GM10266 (cell line): ENCODE data around the gene SYT8.

Experiments used
- DNase-seq: peaks from one replicate; pipeline ENCODE4 v3.0.0; 2012; ENCODE audit errors: extremely low spot score
- TF ChIP-seq, protein P1 (sequence below): IDR thresholded peaks from 2 replicates; pipeline ENCODE4 v1.5.1; 2012; ENCODE audit warnings: mild to moderate bottlenecking, low read depth; ENCODE audit not compliant: control insufficient read depth, insufficient read depth; ENCODE audit errors: missing control alignments

The SYT8 gene

DNA sequence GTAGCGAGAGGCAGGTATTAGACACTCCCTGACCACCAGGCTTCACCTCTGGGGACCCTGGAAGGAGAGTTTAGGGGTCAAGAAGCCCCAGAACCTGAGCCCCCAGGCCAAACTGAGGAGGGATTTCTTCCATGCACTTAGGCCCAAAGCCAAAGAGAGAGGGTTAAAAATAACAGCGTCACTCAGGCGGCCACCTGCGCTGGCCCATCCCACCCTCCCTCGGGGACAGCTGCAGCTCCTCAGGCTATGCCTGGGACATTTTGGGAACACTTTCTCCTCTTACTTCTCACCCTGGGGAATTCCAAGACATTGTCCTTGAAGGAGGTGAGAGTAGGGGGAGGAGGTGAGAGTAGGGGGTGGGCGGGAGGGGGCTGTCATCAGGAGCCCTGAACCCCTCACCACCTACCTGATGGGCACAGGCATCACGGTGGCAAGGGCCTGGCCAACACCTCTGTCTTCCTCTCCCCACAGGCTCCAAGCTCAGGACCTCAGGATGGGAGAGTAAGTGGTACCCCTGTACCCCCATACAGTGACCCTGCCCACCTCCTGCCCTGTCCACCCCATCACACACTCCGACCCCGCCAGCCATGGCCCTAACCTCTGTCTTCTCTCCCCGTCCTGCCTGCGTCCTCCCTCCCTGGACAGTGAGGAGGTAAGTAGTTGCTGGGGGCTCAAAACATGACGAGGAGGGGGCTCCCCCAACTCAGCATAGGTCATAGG is 4.6 kb downstream of the SYT8 start:
- TF ChIP-seq, protein P1, sequence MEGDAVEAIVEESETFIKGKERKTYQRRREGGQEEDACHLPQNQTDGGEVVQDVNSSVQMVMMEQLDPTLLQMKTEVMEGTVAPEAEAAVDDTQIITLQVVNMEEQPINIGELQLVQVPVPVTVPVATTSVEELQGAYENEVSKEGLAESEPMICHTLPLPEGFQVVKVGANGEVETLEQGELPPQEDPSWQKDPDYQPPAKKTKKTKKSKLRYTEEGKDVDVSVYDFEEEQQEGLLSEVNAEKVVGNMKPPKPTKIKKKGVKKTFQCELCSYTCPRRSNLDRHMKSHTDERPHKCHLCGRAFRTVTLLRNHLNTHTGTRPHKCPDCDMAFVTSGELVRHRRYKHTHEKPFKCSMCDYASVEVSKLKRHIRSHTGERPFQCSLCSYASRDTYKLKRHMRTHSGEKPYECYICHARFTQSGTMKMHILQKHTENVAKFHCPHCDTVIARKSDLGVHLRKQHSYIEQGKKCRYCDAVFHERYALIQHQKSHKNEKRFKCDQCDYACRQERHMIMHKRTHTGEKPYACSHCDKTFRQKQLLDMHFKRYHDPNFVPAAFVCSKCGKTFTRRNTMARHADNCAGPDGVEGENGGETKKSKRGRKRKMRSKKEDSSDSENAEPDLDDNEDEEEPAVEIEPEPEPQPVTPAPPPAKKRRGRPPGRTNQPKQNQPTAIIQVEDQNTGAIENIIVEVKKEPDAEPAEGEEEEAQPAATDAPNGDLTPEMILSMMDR = no peak
- DNase-seq = no peak

DNA sequence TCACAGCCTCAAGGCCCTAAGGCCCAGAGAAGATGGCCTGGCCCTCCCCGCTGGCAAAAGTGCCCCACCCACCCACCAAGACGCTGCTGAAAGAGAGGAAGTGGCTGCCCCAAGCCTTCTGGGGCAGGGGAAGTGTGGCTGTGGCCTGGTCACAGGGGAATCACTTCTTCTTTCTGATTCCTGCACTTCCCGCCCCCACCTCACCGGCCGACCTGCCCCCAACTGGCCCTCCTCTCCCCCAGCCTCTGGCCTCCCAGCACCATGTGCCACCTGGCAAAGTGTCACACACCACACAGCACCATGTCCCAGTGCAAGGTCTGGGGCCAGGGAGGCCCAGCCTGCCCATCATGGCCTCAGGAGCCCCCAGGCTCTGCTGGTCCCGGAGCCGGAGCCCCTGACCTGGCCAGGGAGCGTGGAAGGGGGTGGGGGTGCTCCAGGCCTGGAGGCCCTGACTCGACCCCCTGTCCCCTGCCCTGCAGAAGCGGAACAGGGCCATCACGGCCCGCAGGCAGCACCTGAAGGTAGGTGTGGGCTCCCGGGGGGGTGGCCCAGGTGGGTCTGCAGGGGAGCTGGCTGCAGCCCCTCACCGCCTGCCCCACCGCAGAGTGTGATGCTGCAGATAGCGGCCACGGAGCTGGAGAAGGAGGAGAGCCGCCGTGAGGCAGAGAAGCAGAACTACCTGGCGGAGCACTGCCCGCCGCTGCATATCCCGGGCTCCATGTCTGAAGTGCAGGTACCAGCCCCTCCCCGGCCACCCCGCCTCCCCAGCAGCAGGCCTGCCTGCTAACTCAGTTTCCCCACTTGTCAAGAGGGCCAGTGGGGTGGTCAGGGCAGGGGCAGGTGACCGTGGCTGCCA is 5.4 kb downstream of the SYT8 start:
- peak; percentile 82 for DNase-seq
- TF ChIP-seq, protein P1 = no peak

DNA sequence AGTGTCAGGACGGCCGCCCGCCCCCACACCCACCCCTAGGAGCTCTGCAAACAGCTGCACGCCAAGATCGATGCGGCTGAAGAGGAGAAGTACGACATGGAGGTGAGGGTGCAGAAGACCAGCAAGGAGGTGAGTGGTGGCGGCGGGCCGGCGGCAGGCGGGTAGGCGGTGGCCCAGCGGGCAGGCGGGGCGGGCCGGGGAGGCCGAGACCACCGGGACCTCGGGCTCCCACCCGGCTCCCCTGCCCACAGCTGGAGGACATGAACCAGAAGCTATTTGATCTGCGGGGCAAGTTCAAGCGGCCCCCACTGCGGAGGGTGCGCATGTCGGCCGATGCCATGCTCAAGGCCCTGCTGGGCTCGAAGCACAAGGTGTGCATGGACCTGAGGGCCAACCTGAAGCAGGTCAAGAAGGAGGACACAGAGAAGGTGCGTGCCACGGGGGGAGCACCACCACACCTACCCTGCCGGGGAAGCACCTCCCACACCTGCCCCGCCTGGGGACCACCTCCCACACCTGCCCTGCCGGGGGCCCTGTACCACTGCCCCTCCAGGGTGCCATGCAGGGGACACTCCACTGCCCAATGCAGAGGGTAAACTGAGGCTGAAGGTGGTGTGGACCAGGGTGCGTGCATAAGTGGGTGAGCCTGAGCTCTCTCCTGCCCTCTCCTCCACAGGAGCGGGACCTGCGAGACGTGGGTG is 6.1 kb downstream of the SYT8 start:
- DNase-seq = no peak
- TF ChIP-seq, protein P1 = no peak

DNA sequence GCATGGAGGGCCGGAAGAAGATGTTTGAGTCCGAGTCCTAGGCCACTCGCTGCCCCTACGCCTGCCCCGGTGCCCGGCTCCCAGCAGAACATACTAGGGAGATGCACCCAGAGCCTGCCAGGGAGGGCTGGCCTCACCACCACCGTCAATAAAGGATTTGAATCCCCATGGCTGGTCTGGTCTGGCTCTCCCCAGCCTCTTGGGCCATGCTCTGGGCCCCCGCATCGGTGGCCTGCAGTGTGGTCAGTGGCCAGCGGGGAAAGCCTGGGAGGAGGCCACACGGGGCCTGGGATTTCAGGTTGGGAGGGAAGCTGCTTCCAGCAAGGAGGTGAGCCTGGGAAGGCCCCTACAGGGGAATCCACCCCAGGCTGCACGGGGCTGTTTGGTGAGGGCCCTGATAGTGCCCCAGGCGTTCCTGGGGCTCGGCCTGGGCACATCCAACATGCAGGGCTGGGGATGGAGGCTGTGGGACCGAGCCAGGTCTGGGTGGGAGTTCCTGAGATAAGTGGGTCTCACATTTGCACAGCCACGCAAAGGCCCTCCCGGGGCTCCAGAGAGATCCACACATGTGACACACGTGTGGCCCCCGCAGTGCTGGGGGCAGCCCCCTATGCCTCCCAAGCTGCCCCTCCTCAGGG is 6.8 kb downstream of the SYT8 start:
- TF ChIP-seq, protein P1 = no peak
- no peak for DNase-seq

DNA sequence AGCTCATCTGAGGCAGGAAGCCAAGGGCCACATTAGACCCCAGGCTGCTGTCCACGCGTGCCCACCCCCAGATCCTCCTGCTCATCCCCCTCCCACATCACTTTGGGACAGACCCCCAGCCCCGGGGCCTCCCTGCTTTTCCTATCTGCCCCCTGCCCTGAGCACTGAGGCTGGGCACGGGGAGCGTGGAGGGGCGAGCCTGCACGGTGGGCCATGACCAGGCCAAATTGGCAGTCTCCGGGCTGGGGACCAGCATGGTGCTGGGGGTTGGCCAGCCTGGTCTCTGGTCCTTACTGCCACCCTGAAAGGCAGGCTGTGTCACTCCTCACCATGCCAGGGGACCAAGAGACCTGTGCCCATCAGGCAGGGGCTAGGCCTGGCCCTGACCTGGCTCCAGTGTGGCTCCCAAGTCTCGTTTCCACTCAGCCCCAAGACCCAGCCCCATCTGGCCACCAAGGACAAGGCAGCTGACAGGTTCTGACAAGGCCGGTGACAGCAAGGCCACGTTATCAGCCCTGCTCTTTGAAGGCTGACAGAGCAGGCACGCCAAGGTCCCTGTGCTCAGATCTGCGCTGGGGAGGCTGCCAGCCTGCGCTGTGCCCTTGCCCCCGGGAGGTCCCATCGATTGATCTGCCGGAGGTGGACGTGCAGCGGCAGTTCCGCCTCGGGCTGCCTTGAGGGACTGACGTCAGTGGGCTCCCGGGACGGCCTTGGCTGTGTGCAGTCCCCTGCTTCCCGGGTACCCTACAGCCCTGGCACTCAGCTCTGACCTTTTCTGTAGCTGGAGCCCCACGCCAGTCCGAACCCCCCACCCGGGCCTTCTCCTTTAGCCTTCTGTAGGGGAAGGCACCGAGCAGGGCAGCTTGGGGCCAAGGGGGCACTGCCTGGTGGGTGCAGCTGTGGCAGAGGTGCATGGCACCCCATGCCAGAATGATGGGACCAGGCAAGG is 7.6 kb downstream of the SYT8 start:
- TF ChIP-seq, protein P1 = no peak
- no peak for DNase-seq

DNA sequence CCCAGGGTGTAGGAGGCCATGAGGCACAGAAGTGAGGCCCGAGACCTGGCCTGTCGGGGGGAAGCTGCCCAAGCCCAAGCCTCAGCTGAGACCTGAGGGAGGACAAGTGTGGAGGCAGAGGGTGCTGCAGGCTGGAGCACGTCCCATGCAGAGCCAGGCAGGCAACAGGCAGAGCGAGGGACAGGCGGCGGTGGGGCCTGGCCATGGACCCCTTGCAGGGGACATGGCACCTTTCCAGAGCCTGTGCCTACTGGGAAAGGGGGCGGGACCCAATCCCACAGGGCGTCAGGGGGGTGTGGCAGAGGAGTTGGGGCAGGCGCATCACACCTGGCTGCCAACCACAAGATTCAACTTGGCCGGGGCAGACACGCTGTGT is 8.3 kb downstream of the SYT8 start:
- TF ChIP-seq, protein P1 = no peak
- no peak for DNase-seq
